GM04504 (cell line): ENCODE results near the gene ACP7.
A peak's percentile ranks its signal among the peaks of the same experiment; 100 is the strongest.
"Not testable (repeated sequence)": the region's sequence is repeated elsewhere in the genome, so short reads cannot be mapped to it uniquely, and the experiment has no call there.

Source experiments
- DNase-seq: peaks from one replicate; pipeline ENCODE4 v3.0.0-alpha.2; 2012; ENCODE audit warnings: low read depth

Gene ACP7

DNA sequence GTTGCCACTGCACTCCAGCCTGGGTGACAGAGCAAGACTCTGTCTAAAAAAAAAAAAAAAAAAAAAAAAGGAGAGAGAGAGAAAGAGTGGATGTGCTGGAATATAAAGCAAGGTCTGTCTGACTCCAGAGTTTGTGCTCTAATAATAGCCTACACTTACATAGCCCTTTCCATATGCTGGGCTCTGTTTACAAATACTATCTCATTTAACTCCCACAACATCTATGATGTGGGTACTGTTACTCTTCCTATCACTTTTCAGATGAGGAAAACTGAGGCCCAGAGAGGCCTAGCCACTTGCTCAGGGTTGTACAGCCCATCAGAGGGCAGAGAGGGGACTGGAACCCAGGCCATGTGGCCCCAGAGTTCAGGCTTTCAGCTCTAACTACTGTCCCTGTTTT is 25.5 kb downstream of the ACP7 start:
- no peak for DNase-seq

DNA sequence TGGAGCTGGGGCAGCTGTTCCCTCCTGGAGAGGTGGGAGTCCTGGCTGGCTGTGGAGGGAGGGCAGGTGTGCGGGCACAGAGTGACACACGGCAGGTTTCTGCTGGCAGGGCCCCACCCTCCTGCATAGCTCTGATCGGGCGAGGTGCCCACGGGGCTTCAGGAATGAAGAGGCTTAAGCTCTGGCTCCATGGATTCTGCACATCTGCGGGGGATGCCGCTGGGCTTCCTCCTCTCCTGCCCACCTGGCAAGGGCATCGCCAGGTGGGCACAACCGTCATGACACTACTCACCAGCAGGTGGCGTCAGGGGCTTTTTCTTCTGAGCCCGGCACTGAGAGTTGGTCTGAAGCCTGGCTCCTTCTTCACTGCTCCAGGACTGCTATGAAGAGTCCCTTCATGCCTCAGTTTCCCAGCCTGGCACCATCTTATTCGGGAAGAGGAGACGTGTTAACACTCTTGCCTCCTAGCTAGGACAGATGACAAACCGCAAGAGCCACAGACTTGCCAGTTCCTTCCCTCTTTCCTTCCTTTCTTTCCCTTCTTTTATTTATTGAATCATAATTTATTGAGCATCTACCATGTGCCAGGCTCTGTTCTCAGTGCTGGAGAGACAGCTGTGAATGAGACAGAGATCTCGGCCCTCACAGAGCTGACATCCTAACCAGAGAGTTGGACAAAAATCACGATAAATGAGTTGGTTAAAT is 26.2 kb downstream of the ACP7 start:
- DNase-seq, result no peak

GRCh38 chr19:39111593-39112199 is 27.5 kb downstream of the ACP7 start:
- no peak for DNase-seq

GRCh38 chr19:39112338-39112890 is 28.2 kb downstream of the ACP7 start:
- DNase-seq, result no peak

DNA sequence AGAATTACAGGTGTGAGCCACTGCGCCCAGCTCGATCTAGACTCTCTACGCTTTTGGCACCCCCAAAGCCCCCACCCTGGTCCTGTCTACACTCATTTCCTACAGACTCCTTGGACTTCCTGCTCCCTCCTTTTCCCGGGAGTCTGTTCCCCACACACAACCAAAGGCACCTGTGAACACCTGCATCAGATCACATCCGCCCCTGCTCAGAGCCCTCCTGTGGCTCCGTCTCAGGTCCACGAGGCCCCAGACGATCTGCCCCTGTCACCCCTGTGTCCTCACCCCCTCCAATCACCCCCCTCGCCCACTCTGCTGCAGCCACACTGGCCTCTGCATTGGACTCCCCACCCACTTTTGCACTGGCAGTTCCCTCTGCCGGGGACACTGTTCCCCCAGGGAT is 29.0 kb downstream of the ACP7 start:
- DNase-seq, result no peak

GRCh38 chr19:39115105-39115847 is 31.1 kb downstream of the ACP7 start:
- no peak for DNase-seq

GRCh38 chr19:39117023-39117422 is 32.9 kb downstream of the ACP7 start:
- not testable (repeated sequence) for DNase-seq

DNA sequence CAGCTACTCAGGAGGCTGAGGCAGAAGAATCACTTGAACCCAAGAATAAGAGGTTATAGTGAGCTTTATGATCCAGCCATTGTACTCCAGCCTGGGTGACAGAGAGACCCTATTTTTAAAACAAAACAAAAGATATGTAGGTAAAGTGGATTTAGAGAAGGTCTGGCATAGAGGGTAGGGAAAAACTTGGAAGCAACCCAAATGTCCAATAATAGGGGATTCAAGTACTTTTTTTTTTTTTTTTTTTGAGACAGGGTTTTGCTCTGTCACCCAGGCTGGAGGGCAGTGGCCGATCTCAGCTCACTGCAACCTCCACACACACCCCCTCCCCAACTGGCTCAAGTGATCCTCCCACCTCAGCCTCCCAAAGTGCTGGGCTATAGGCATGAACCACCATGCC is 35.7 kb downstream of the ACP7 start:
- no peak for DNase-seq

- no peak for DNase-seq
Observed at GRCh38 chr19:39122934-39123731, 39.0 kb downstream of the ACP7 start.

GRCh38 chr19:39124136-39124764 is 40.1 kb downstream of the ACP7 start:
- no peak for DNase-seq

- DNase-seq, result no peak
Observed at GRCh38 chr19:39125199-39125553, 41.0 kb downstream of the ACP7 start.

GRCh38 chr19:39125554-39126311 is 41.6 kb downstream of the ACP7 start, which contains the start of gene PAK4:
PAK4 (plus strand) TSS chr19:39125786; CDS start chr19:39169554, 43,768 bp downstream.
- DNase-seq, result peak; percentile 95

DNA sequence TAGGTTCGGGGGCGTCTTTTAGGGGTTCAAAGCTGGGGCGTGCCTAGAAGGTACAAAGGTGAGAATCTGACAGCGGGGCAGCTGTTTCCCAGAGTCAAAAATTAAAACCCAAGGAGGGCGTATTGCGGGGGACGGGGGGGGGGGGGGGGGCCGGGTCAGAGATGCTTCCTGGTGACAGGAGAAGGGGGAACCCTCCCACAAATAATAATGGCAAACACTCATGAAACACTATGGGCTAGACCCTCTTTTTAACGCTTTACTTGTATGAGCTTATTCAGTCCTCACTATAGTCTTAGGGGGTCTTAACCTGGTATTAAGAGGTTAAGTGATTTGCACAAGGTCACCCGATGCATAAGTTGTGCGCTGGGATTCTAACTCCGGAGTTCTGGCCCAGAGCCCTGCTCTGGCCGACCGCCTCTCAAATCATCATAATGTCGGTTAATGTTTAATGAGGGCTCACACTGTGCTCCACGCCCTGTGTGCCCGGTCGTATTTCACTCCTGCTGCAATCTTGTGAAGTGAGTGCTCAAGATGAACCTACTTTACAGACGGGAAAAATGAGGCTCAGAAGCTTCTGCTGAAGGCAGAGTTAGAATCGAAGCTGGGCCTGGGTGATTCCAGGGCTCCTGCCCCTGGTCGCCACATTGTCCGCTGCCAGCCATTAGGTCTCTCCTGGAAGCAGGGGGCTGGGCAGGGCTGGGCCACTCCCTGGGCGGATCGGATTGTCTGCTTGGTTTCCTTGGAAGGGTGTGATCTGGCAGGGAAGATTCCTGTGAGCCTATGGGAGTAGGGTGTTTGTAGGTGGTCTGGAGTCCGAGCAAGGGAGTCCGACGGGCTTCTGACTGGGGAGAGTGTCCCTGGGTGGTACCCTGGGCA is 42.4 kb downstream of the ACP7 start:
- DNase-seq, result no peak

GRCh38 chr19:39127812-39128515 is 43.8 kb downstream of the ACP7 start:
- DNase-seq, result no peak

DNA sequence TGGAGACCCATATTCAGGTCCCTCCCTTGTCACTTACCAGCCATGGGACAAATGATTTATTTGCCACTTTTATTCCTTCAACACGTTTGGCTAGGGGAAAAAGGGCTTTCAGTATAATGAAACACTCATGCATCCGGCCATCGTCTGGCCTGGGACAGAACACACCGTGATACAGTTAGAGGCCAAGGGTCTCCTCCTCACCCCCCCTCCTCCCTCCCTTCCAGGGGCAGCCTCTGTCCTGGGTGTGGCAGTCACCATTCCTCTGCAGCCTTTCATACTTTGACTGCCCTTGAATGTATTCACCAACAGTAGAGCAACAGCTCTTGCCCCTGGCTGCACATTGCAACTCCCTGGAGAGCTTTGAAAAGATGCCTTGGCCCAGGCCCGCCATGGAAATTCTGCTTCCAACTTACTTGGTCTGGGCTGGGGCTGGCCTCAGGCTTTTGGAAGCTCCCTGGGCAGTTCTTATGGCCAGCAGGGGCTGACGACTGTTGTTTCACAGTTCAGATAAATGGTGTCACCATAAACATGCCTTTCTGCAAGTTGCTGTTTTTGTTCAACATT is 44.4 kb downstream of the ACP7 start:
- no peak for DNase-seq

DNA sequence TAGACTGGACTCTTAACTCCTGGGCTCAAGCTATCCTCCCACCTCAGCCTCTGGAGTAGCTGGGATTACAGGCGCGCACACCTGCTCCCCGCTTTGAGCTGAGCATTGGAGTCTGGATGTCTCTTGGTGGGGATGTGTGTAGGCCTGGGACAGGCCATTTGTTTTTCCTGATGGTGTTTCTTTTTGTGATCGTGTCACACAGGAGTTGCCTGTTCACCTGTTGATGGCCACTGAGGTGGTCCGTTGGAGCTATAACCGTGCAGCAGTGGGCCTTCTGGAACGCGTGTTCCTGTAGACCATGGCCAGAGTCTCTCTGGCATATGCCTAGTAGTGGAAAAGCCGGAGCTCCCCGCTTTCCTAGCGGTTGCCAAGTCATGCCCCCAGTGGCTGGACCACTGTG is 44.9 kb downstream of the ACP7 start:
- DNase-seq, result no peak

GRCh38 chr19:39130337-39131254 is 46.4 kb downstream of the ACP7 start:
- no peak for DNase-seq

DNA sequence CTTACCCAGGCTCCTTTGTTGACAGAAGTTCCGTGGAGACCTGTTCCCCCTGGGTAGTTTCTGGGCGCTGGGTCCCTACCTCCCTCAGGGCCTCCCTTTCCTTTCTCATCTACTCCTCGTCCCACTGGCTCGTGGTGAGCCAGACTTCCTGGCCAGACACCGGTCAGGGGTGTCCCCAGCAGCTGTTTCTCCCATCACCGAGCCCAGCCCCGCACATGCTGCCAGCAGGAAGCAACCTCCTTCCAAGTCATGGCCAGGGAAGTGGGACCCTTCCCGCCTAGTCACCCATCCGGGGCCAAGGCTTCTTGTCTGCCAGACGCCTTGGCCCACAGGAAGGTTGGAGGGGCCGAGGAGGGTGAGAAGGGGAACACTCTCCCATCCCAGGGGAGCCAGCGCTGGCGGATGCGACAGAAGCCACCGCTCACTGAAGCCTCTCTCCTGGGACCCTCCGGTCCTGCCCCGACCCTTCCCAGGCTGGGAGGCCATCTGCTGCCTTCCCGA is 47.1 kb downstream of the ACP7 start:
- DNase-seq, result no peak
